GM23338 (cell line): ENCODE data around the gene PBOV1. TPM values are rescaled to one million over a fixed set of nuclear protein-coding genes. Genes with fewer than 3 reads are reported as not detected.
A peak's percentile ranks its signal among the peaks of the same experiment; 100 is the strongest.

Experiments used
- ATAC-seq: fragments of 200-7000 bp; cut with Tn5 transposase; 3 replicates; pipeline ENCODE4 v1.9.1; 2020
- DNase-seq: peaks from one replicate; pipeline ENCODE4 v3.0.0-alpha.2; 2015; ENCODE audit warnings: low spot score
- H2AFZ ChIP-seq: fragments of 200-600 bp; sonication (generic); 2 replicates; pipeline ENCODE4 v1.8.0; 2016; ENCODE audit warnings: antibody characterized with exemption, mild to moderate bottlenecking, moderate library complexity
- H3F3A ChIP-seq: fragments of 200-600 bp; sonication (generic); replicated peaks from 2 replicates; pipeline ENCODE4 v1.8.0; 2017; ENCODE audit warnings: antibody characterized with exemption, mixed run types, low read depth
- H3K27ac ChIP-seq: fragments of 200-600 bp; sonication (generic); 2 replicates; pipeline ENCODE4 v1.6.1; 2016; ENCODE audit warnings: low read depth
- H3K27me3 ChIP-seq: fragments of 200-600 bp; sonication (generic); 2 replicates; pipeline ENCODE4 v1.8.0; 2016; ENCODE audit warnings: mild to moderate bottlenecking, mixed run types, moderate library complexity; ENCODE audit not compliant: insufficient read depth
- H3K36me3 ChIP-seq: fragments of 200-600 bp; sonication (generic); 2 replicates; pipeline ENCODE4 v1.8.0; 2016; ENCODE audit warnings: mild to moderate bottlenecking; ENCODE audit not compliant: insufficient read depth
- H3K4me1 ChIP-seq: fragments of 200-600 bp; sonication (generic); 2 replicates; pipeline ENCODE4 v1.8.0; 2016; ENCODE audit warnings: mild to moderate bottlenecking, moderate library complexity; ENCODE audit not compliant: insufficient read depth
- H3K4me2 ChIP-seq: fragments of 200-600 bp; sonication (generic); 2 replicates; pipeline ENCODE4 v1.7.1; 2017; ENCODE audit warnings: mixed run types
- H3K4me3 ChIP-seq: fragments of 200-600 bp; sonication (generic); 2 replicates; pipeline ENCODE4 v1.6.1; 2016; ENCODE audit warnings: mixed run types
- H3K79me2 ChIP-seq: fragments of 200-600 bp; sonication (generic); replicated peaks from 2 replicates; pipeline ENCODE4 v1.8.0; 2017; ENCODE audit warnings: mild to moderate bottlenecking; ENCODE audit not compliant: insufficient read depth
- H3K9me2 ChIP-seq: fragments of 200-600 bp; sonication (generic); 2 replicates; pipeline ENCODE4 v1.8.0; 2017; ENCODE audit not compliant: insufficient read depth
- H4K20me1 ChIP-seq: fragments of 200-600 bp; sonication (generic); replicated peaks from 2 replicates; pipeline ENCODE4 v1.8.0; 2017; ENCODE audit warnings: mild to moderate bottlenecking; ENCODE audit not compliant: insufficient read depth
- H3K27ac Mint-ChIP-seq: 2 replicates; pipeline ENCODE4 v1.8.0; 2020; ENCODE audit warnings: inconsistent platforms, mild to moderate bottlenecking, moderate library complexity, mixed read lengths
- H3K27me3 Mint-ChIP-seq: 3 replicates; pipeline ENCODE4 v1.8.0; 2022; ENCODE audit warnings: low read depth, mild to moderate bottlenecking, moderate library complexity, mixed read lengths, inconsistent platforms; ENCODE audit not compliant: insufficient read depth, poor library complexity
- H3K36me3 Mint-ChIP-seq: 3 replicates; pipeline ENCODE4 v1.8.0; 2021; ENCODE audit warnings: low read depth, mild to moderate bottlenecking, inconsistent platforms, moderate library complexity, mixed read lengths
- H3K4me1 Mint-ChIP-seq: 3 replicates; pipeline ENCODE4 v1.8.0; 2020; ENCODE audit warnings: mild to moderate bottlenecking, inconsistent platforms, mixed read lengths
- H3K4me3 Mint-ChIP-seq: 3 replicates; pipeline ENCODE4 v1.8.0; 2021; ENCODE audit warnings: moderate library complexity, mild to moderate bottlenecking, inconsistent platforms, mixed read lengths
- H3K9me3 Mint-ChIP-seq: 3 replicates; pipeline ENCODE4 v1.8.0; 2020; ENCODE audit warnings: moderate library complexity, mild to moderate bottlenecking, inconsistent platforms, mixed read lengths
- CTCF ChIP-seq, 2 experiments: fragments of 200-600 bp in 1 of 2; sonication (generic) in 1 of 2; conservative IDR thresholded peaks; 2 replicates each; pipeline versions ENCODE4 v1.5.1 to v1.6.1; 2016 to 2017; ENCODE audit warnings: antibody characterized with exemption in 2 of 2, low read depth in 2 of 2, mild to moderate bottlenecking in 2 of 2, moderate library complexity in 1 of 2
- EZH2 ChIP-seq: fragments of 200-600 bp; sonication (generic); IDR thresholded peaks from one replicate; pipeline ENCODE4 v1.8.0; 2017; ENCODE audit warnings: antibody characterized with exemption, mild to moderate bottlenecking, low read depth; ENCODE audit not compliant: unreplicated experiment
- JUNB ChIP-seq: IDR thresholded peaks from one replicate; pipeline ENCODE4 v1.6.1; 2016; ENCODE audit warnings: antibody characterized with exemption; ENCODE audit not compliant: unreplicated experiment
- POLR2AphosphoS5 ChIP-seq: IDR thresholded peaks from 2 replicates; pipeline ENCODE4 v1.6.1; 2016; ENCODE audit warnings: antibody characterized with exemption, low read depth
- STAT1 ChIP-seq: IDR thresholded peaks from one replicate; pipeline ENCODE4 v1.6.1; 2016; ENCODE audit warnings: antibody characterized with exemption; ENCODE audit not compliant: unreplicated experiment
- ZNF114 ChIP-seq: fragments of 250-450 bp; sonication (Bioruptor Pico); IDR thresholded peaks from 2 replicates; pipeline ENCODE4 v1.5.0; 2020; ENCODE audit warnings: mild to moderate bottlenecking, moderate library complexity
- polyA plus RNA-seq: library from polyadenylated mRNA; unstranded; fragments of >200 nt; fragmentation: Nextera tagmentation; extraction: Ambion mirVana; gene quantifications from 2 replicates; pipeline ENCODE4 v1.2.1, GENCODE V29; 2016
- total RNA-seq: library from RNA; depleted of rRNA; stranded (reverse); fragments of >200 nt; shearing (Covaris generic); gene quantifications from 2 replicates; pipeline ENCODE4 v1.2.3, GENCODE V29; 2014

PBOV1 gene
- total and polyA plus RNA-seq, 2 experiments from 2014 or later = not detected

DNA sequence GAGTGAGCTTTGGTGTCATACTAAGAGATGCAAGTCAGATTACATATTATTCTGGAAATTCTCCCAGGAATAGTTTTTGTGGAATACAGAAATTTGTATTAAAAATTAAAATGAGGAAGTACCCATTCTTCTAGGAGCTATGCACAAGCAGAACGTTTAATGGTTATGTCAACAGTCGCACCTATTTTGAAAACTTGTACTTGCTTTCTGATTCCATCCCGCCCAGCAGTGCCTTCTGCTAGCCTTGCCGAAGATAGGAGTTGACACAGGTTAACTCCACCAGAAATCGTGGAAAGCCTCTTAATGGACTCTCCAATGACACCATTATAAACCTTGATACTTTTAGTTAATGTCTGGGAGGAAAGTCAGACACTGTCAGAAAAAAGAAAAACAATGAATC, 6.7 kb downstream of the PBOV1 start:
- DNase-seq = no peak
- Histone ChIP-seq H3F3A (no peaks in the 10 kb centered on the region), H4K20me1 (no peaks in the 10 kb centered on the region), H3K27ac (no peak overlapping the region), H3K79me2 (no peaks in the 10 kb centered on the region), H3K4me3 (no peak overlapping the region), H3K9me2 (no peaks in the 10 kb centered on the region), H2AFZ (no peak overlapping the region), H3K4me1 (no peaks in the 10 kb centered on the region), H3K4me2 (no peak overlapping the region), H3K27me3 (no peaks in the 10 kb centered on the region), H3K36me3 (no peaks in the 10 kb centered on the region)
- Mint-ChIP-seq H3K27ac (no peak overlapping the region), H3K9me3 (no peaks in the 10 kb centered on the region), H3K4me3 (no peak overlapping the region), H3K36me3 (no peaks in the 10 kb centered on the region), H3K27me3 (peaks cover 3% of the 10 kb centered on the region), H3K4me1 (peaks cover 18% of the 10 kb centered on the region)
- no peak for TF ChIP-seq STAT1
- no peak for TF ChIP-seq JUNB
- no peak for ATAC-seq

DNA sequence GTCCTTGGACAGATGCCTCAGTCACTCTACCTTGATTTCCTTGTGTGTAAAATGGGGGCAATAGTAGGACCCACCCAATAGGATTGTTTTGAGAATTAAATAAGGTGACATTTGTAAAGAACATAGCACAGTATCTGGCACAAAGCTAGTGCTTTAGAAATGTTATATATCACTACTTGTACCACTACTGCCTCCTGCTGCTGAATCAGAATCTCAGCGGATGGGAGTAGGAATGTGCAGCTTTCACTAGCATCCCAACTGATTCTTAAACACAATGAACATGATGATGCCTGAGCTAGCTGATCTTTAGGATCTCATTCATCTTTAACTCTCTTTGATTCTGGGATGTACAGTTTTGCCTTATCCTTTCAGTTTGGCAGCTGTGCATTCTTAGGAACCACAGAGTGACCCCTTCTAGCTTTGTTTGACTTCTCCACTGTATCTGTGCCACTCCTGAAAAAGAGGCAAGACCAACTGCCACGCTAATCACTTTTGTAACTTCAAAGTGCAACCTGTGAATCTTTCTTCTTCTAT, 7.2 kb downstream of the PBOV1 start:
- H3K4me3 ChIP-seq = no peak overlapping the region
- H3K36me3 ChIP-seq = no peaks in the 10 kb centered on the region
- Mint-ChIP-seq H3K4me3 (no peak overlapping the region), H3K36me3 (no peaks in the 10 kb centered on the region), H3K27me3 (peaks cover 3% of the 10 kb centered on the region), H3K9me3 (no peaks in the 10 kb centered on the region), H3K27ac (no peak overlapping the region), H3K4me1 (peaks cover 22% of the 10 kb centered on the region)
- no peaks in the 10 kb centered on the region for H3K79me2 ChIP-seq
- TF ChIP-seq POLR2AphosphoS5 (no peak), CTCF (conservative IDR thresholded peaks at IDR 0.05; ENCODE audit: low read depth in 2 of 2) (peak; percentile 71 to 75)
- H3K27ac ChIP-seq = no peak overlapping the region
- H3K4me2 ChIP-seq = no peak overlapping the region
- no peaks in the 10 kb centered on the region for H3K27me3 ChIP-seq
- ATAC-seq (peak; percentile 74), DNase-seq (peak; percentile 53)
- H3F3A ChIP-seq = no peaks in the 10 kb centered on the region
- no peak overlapping the region for H2AFZ ChIP-seq
- H4K20me1 ChIP-seq = no peaks in the 10 kb centered on the region
- no peaks in the 10 kb centered on the region for H3K4me1 ChIP-seq
- H3K9me2 ChIP-seq = no peaks in the 10 kb centered on the region

GRCh38 chr6:138206862-138207261, 11.4 kb downstream of the PBOV1 start:
- Mint-ChIP-seq H3K36me3 (no peaks in the 10 kb centered on the region), H3K4me3 (no peak overlapping the region), H3K27ac (no peak overlapping the region), H3K9me3 (no peaks in the 10 kb centered on the region), H3K4me1 (peaks cover 18% of the 10 kb centered on the region), H3K27me3 (no peaks in the 10 kb centered on the region)
- Histone ChIP-seq H3K27me3 (no peaks in the 10 kb centered on the region), H3K79me2 (no peaks in the 10 kb centered on the region), H3K4me3 (no peak overlapping the region), H2AFZ (no peak overlapping the region), H4K20me1 (no peaks in the 10 kb centered on the region), H3K4me1 (no peaks in the 10 kb centered on the region), H3K27ac (no peak overlapping the region), H3K4me2 (no peak overlapping the region), H3K36me3 (no peaks in the 10 kb centered on the region), H3K9me2 (no peaks in the 10 kb centered on the region), H3F3A (no peaks in the 10 kb centered on the region)
- TF ChIP-seq STAT1 = no peak
- TF ChIP-seq POLR2AphosphoS5 = no peak
- no peak for TF ChIP-seq EZH2
- TF ChIP-seq ZNF114 (CRISPR knock-in tag) = no peak
- DNase-seq = no peak
- no peak for ATAC-seq
